Mesendoderm (in vitro differentiated cells): ENCODE data around the gene ICAM5.
A peak's percentile ranks its signal among the peaks of the same experiment; 100 is the strongest.

Experiments used
- DNase-seq: peaks from one replicate; pipeline ENCODE4 v3.0.0; 2013
- H2AK5ac ChIP-seq: 2 replicates; pipeline ENCODE4 v1.6.1; 2013; ENCODE audit warnings: low read length, inconsistent platforms
- H2BK120ac ChIP-seq: 2 replicates; pipeline ENCODE4 v1.6.1; 2013; ENCODE audit warnings: low read depth, mild to moderate bottlenecking, low read length, moderate library complexity, mixed read lengths
- H2BK15ac ChIP-seq: replicated peaks from 2 replicates; pipeline ENCODE4 v1.6.1; 2013; ENCODE audit warnings: low read depth, mild to moderate bottlenecking, moderate library complexity
- H2BK5ac ChIP-seq: 2 replicates; pipeline ENCODE4 v1.6.1; 2013; ENCODE audit warnings: low read length, inconsistent platforms
- H3K18ac ChIP-seq: 2 replicates; pipeline ENCODE4 v1.6.1; 2013; ENCODE audit warnings: mild to moderate bottlenecking, low read length, mixed read lengths
- H3K23ac ChIP-seq: one replicate; pipeline ENCODE4 v1.6.1; 2013; ENCODE audit warnings: low read length
- H3K27ac ChIP-seq: 2 replicates; pipeline ENCODE4 v1.5.1; 2013; ENCODE audit warnings: low read depth, mild to moderate bottlenecking, inconsistent platforms, low read length, moderate library complexity
- H3K27me3 ChIP-seq: 2 replicates; pipeline ENCODE4 v1.6.1; 2013; ENCODE audit warnings: low read length, control low read depth, mild to moderate bottlenecking, inconsistent platforms; ENCODE audit not compliant: insufficient read depth, poor library complexity
- H3K36me3 ChIP-seq: 2 replicates; pipeline ENCODE4 v1.6.1; 2013; ENCODE audit warnings: low read length, inconsistent platforms; ENCODE audit not compliant: control insufficient read depth, insufficient read depth
- H3K4ac ChIP-seq: one replicate; pipeline ENCODE4 v1.6.1; 2013; ENCODE audit warnings: low read depth, mild to moderate bottlenecking, low read length, moderate library complexity
- H3K4me1 ChIP-seq: 2 replicates; pipeline ENCODE4 v1.6.1; 2013; ENCODE audit warnings: low read depth, low read length, inconsistent platforms; ENCODE audit not compliant: control insufficient read depth
- H3K4me2 ChIP-seq: 2 replicates; pipeline ENCODE4 v1.6.1; 2013; ENCODE audit warnings: low read length
- H3K4me3 ChIP-seq: 2 replicates; pipeline ENCODE4 v1.5.1; 2013; ENCODE audit warnings: mild to moderate bottlenecking, low read length
- H3K56ac ChIP-seq: one replicate; pipeline ENCODE4 v1.6.1; 2013; ENCODE audit warnings: low read length
- H3K79me1 ChIP-seq: 2 replicates; pipeline ENCODE4 v1.6.1; 2013; ENCODE audit warnings: low read length, inconsistent platforms
- H3K79me2 ChIP-seq: 2 replicates; pipeline ENCODE4 v1.6.1; 2013; ENCODE audit warnings: mild to moderate bottlenecking, low read length; ENCODE audit not compliant: control insufficient read depth, insufficient read depth
- H3K9ac ChIP-seq: 2 replicates; pipeline ENCODE4 v1.6.1; 2013; ENCODE audit warnings: low read length, inconsistent platforms
- H4K5ac ChIP-seq: one replicate; pipeline ENCODE4 v1.6.1; 2013; ENCODE audit warnings: low read length
- H4K8ac ChIP-seq: one replicate; pipeline ENCODE4 v1.6.1; 2013; ENCODE audit warnings: low read depth, mild to moderate bottlenecking, control low read depth, low read length, moderate library complexity
- WGBS: extraction: QIAGEN DNeasy Blood & Tissue Kit; methylation state at CpG from one replicate; pipeline ENCODE4 v1.1.7; 2013; ENCODE audit warnings: low lambda C conversion rate, missing lambda C conversion rate; ENCODE audit not compliant: insufficient coverage; ENCODE audit errors: extremely low coverage; 5-methylcytosine and 5-hydroxymethylcytosine counted together

The ICAM5 gene

DNA sequence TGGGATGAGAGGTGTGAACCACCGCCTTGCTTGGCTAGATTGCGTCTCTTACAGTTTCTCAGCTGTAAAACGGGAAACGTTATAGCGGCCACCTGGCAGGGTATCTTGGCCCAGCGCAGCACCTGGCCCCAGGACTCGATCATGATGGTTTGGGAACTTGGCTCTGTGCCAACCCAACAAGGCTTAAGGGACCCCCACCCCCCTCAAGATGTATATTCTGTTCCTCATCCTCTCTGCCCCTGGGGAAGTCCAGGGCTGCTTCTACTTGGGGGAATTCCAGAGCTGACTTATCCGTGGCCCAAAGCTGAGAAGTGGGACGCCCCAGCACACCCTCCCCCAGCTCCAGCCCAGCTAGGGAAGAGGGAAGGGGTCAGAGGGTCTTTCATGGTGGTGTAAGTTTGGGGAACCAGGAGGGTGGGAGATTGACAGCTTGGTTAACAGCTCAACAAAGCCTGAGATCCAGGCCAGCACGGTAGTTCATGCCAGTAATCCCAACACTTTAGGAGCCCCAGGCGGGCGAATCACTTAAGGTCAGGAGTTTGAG, 18.1 kb upstream of the ICAM5 start:
- H3K27me3 ChIP-seq, result peaks cover 6% of the 10 kb centered on the region
- H3K79me1 ChIP-seq, result no peaks in the 10 kb centered on the region
- no peak overlapping the region for H2BK5ac ChIP-seq
- H3K4me3 ChIP-seq, result no peak overlapping the region
- H2BK120ac ChIP-seq, result no peak overlapping the region
- WGBS, result no CpG with 5 or more reads among the region's 12 CpGs
- H3K9ac ChIP-seq, result no peak overlapping the region
- DNase-seq, result no peak
- no peak overlapping the region for H2AK5ac ChIP-seq
- H3K4me2 ChIP-seq, result no peak overlapping the region
- H4K8ac ChIP-seq, result no peak overlapping the region
- no peak overlapping the region for H3K27ac ChIP-seq
- no peaks in the 10 kb centered on the region for H3K79me2 ChIP-seq
- no peak overlapping the region for H3K4ac ChIP-seq
- no peaks in the 10 kb centered on the region for H3K4me1 ChIP-seq
- H3K36me3 ChIP-seq, result no peaks in the 10 kb centered on the region
- H4K5ac ChIP-seq, result no peak overlapping the region
- peak overlapping the region; percentile 62 for H3K56ac ChIP-seq
- H3K18ac ChIP-seq, result no peak overlapping the region
- H3K23ac ChIP-seq, result no peak overlapping the region
- no peak overlapping the region for H2BK15ac ChIP-seq

- Histone ChIP-seq H3K9ac (no peak overlapping the region), H3K56ac (no peak overlapping the region)
- WGBS, result no CpG with 5 or more reads among the region's 10 CpGs
Observed at GRCh38 chr19:10274589-10274988, 15.2 kb upstream of the ICAM5 start.

GRCh38 chr19:10277795-10278589, 11.8 kb upstream of the ICAM5 start:
- no peak overlapping the region for H3K4me2 ChIP-seq
- H4K8ac ChIP-seq, result no peak overlapping the region
- no peaks in the 10 kb centered on the region for H3K36me3 ChIP-seq
- WGBS, result no CpG with 5 or more reads among the region's 9 CpGs
- H3K18ac ChIP-seq, result no peak overlapping the region
- no peak overlapping the region for H3K4ac ChIP-seq
- no peak for DNase-seq
- H2BK120ac ChIP-seq, result no peak overlapping the region
- H3K9ac ChIP-seq, result no peak overlapping the region
- no peaks in the 10 kb centered on the region for H3K79me2 ChIP-seq
- H2BK5ac ChIP-seq, result no peak overlapping the region
- H2BK15ac ChIP-seq, result no peak overlapping the region
- H3K56ac ChIP-seq, result no peak overlapping the region
- H4K5ac ChIP-seq, result no peak overlapping the region
- no peak overlapping the region for H3K27ac ChIP-seq
- H2AK5ac ChIP-seq, result no peak overlapping the region
- no peaks in the 10 kb centered on the region for H3K4me1 ChIP-seq
- no peak overlapping the region for H3K23ac ChIP-seq
- no peaks in the 10 kb centered on the region for H3K79me1 ChIP-seq
- no peaks in the 10 kb centered on the region for H3K27me3 ChIP-seq
- no peak overlapping the region for H3K4me3 ChIP-seq

More at GRCh38 chr19:10274589-10274988, 15.2 kb upstream of the ICAM5 start:
- Histone ChIP-seq H3K18ac (no peak overlapping the region), H2BK120ac (no peak overlapping the region), H3K27me3 (peaks cover 6% of the 10 kb centered on the region), H3K4me2 (no peak overlapping the region), H3K36me3 (no peaks in the 10 kb centered on the region), H3K4me1 (no peaks in the 10 kb centered on the region), H4K5ac (no peak overlapping the region), H3K4me3 (no peak overlapping the region), H2AK5ac (no peak overlapping the region), H3K4ac (no peak overlapping the region), H2BK15ac (no peak overlapping the region), H3K79me2 (no peaks in the 10 kb centered on the region), H3K27ac (no peak overlapping the region), H2BK5ac (no peak overlapping the region), H3K79me1 (no peaks in the 10 kb centered on the region), H3K23ac (no peak overlapping the region), H4K8ac (no peak overlapping the region)
- no peak for DNase-seq

GRCh38 chr19:10278935-10279334, 10.8 kb upstream of the ICAM5 start:
- Histone ChIP-seq H2AK5ac (no peak overlapping the region), H3K36me3 (no peaks in the 10 kb centered on the region), H3K4me2 (no peak overlapping the region), H3K27me3 (no peaks in the 10 kb centered on the region), H3K23ac (no peak overlapping the region), H3K9ac (no peak overlapping the region), H3K79me2 (no peaks in the 10 kb centered on the region), H2BK120ac (no peak overlapping the region), H2BK5ac (no peak overlapping the region), H4K8ac (no peak overlapping the region), H4K5ac (no peak overlapping the region), H3K4me3 (no peak overlapping the region), H3K18ac (no peak overlapping the region), H3K4me1 (no peaks in the 10 kb centered on the region), H3K56ac (no peak overlapping the region), H3K79me1 (no peaks in the 10 kb centered on the region), H3K27ac (no peak overlapping the region), H2BK15ac (no peak overlapping the region), H3K4ac (no peak overlapping the region)
- DNase-seq, result no peak
- no CpG with 5 or more reads among the region's 1 CpG for WGBS

DNA sequence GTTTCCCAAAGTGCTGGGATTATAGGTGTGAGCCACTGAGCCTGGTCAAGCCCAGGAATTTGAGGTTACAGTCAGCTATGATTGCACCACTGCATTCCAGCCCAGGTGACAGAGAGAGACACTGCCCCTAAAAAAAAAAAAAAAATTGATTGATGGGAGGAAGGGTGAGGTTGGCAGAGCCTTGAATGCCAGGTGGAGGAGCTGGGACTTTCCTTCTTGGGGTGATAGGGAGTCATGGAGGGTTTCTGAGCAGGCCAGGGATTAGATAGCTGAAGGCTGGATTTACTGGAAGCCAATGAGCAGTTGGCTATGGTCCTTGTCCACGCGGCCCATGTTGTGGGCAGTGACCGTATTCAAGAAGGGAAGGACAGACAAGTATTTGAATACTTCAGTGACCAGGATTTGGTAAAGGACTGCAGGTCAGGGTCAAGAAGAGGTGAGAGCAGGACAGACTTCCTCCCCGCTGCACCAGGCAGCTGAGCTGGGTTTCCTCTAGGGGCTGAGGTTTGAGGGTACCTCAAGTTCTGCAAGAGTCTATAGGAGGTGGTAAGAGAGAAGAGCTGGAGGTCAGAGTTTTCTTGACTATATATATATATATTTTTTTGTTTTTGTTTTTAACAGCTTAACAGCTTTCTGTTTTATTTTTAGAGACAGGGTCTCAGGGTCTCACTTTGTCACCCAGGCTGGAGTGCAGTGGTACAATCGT, 9.9 kb upstream of the ICAM5 start:
- WGBS, result no CpG with 5 or more reads among the region's 5 CpGs
- H3K23ac ChIP-seq, result no peak overlapping the region
- DNase-seq, result no peak

More for the DNA sequence above, 9.9 kb upstream of the ICAM5 start:
- Histone ChIP-seq H3K36me3 (no peaks in the 10 kb centered on the region), H3K79me2 (no peaks in the 10 kb centered on the region), H4K5ac (no peak overlapping the region), H3K56ac (no peak overlapping the region), H3K18ac (no peak overlapping the region), H3K27ac (no peak overlapping the region), H2BK15ac (no peak overlapping the region), H3K27me3 (no peaks in the 10 kb centered on the region), H3K4ac (no peak overlapping the region), H2BK120ac (no peak overlapping the region), H2AK5ac (no peak overlapping the region), H3K79me1 (no peaks in the 10 kb centered on the region), H3K4me3 (no peak overlapping the region), H3K4me2 (no peak overlapping the region), H3K4me1 (no peaks in the 10 kb centered on the region), H4K8ac (no peak overlapping the region), H3K9ac (no peak overlapping the region), H2BK5ac (no peak overlapping the region)
